ENCODE results near the gene KLK12.

The KLK12 gene

DNA sequence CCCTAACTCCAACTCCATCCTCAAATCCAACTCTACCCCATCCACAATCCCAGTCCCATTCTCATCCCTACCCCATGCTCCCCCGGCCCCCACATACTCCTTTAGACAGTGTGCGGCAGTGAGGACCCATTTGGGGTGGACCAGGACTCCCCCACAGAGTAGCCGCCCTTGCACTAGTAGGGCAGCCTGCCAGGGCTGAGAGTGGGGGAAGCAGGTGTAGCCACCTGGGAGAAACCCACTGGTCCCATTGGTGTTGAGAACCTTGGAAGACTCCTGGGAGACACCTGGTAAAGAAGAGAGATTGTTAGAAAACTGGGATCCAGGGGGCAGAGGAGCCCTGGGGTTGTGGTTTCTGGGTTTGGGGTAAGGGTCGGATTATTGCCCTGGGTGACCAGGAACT lies 25.5 kb upstream of the KLK12 start:
- TF ChIP-seq, protein P1, sequence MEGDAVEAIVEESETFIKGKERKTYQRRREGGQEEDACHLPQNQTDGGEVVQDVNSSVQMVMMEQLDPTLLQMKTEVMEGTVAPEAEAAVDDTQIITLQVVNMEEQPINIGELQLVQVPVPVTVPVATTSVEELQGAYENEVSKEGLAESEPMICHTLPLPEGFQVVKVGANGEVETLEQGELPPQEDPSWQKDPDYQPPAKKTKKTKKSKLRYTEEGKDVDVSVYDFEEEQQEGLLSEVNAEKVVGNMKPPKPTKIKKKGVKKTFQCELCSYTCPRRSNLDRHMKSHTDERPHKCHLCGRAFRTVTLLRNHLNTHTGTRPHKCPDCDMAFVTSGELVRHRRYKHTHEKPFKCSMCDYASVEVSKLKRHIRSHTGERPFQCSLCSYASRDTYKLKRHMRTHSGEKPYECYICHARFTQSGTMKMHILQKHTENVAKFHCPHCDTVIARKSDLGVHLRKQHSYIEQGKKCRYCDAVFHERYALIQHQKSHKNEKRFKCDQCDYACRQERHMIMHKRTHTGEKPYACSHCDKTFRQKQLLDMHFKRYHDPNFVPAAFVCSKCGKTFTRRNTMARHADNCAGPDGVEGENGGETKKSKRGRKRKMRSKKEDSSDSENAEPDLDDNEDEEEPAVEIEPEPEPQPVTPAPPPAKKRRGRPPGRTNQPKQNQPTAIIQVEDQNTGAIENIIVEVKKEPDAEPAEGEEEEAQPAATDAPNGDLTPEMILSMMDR (IDR thresholded peaks at IDR 0.05; ENCODE audit: extremely low read depth, insufficient read depth, missing control alignments): no peak
- DNase-seq (ENCODE audit: low spot score): no peak
- in situ Hi-C loops (cut with MboI; ENCODE audit: low pct_unique_long_range_greater_than_20kb, low sequenced_read_pairs, unreplicated experiment): no loop called here

DNA sequence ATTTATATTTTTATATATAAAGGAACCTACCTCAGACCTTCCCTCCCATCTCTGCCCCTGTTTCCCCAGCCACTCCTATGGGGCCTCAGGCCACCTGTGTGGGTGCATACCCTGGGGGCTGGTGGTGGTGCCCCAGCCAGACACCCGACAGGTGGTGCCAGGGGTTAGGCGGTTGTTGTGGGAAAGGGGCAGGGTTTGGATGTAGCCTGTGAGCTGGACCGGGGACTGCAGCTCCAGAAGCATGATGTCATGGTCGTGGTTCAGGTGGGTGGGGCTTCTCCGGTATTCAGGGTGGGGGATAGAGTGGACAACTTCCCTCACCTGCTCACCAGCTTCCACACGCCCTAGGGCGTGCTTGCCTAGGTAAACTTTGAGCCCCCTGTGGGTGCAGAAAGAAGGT lies 24.9 kb upstream of the KLK12 start:
- no peak for DNase-seq (ENCODE audit: low spot score)
- TF ChIP-seq, protein P1 (IDR thresholded peaks at IDR 0.05; ENCODE audit: extremely low read depth, insufficient read depth, missing control alignments): no peak
- in situ Hi-C loops (cut with MboI; ENCODE audit: low pct_unique_long_range_greater_than_20kb, low sequenced_read_pairs, unreplicated experiment): no loop called here

DNA sequence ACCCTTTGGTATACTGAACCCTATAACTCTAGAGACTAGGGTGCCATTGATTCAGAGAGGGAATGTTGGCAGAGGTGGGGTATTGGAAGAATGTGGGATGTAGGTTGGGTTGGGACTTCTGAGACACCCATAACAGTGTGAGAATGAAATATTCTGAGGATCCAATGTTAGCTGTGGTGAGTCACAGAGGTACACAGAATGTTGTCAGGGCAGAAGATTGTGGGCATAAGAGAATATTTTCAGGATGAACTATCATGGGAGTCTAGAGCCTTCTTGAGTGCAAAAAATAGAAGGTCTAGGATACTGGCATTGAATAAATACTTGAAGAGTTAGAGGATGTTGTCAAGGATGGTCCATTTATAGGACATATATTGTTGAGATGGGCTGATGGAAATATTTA lies 21.1 kb upstream of the KLK12 start:
- in situ Hi-C loops (cut with MboI; ENCODE audit: low pct_unique_long_range_greater_than_20kb, low sequenced_read_pairs, unreplicated experiment): no loop called here
- no peak for DNase-seq (ENCODE audit: low spot score)
- TF ChIP-seq, protein P1 (IDR thresholded peaks at IDR 0.05; ENCODE audit: extremely low read depth, insufficient read depth, missing control alignments): no peak

DNA sequence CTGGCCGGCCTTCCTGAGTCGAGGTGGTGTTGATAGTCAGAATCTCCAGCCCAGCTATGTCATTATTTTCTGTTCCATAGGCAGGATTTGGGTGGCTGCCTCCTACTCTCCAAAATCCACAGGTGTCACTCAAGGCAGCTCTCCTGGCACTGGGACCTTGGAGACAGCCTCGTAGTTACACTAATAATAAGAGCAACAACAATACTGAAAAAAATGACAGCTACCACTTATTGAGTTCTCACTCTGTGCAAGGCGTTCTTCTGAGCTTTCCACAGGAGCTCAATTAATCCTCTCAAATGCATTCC lies 12.2 kb upstream of the KLK12 start:
- DNase-seq (ENCODE audit: low spot score): no peak
- TF ChIP-seq, protein P1 (IDR thresholded peaks at IDR 0.05; ENCODE audit: extremely low read depth, insufficient read depth, missing control alignments): no peak
- in situ Hi-C loops (cut with MboI; ENCODE audit: low pct_unique_long_range_greater_than_20kb, low sequenced_read_pairs, unreplicated experiment): no loop called here

DNA sequence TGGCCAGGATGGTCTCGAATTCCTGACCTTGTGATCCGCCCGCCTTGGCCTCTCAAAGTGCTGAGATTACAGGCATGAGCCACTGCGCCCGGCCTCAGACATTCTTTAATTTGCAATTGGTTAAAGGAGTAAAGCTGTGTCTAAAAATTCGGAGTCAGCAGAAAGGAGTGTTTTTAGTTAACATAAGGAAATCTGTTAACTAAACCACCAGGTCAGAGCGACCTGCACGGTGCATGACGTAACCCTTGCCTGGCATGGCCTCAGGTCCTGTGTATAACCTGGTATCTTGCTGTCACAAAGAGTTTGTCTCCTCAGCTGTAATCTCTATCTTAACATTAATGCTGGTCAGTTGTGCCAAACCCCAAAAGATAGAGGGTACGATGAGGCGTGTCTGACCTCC lies 9.5 kb upstream of the KLK12 start:
- TF ChIP-seq, protein P1 (IDR thresholded peaks at IDR 0.05; ENCODE audit: extremely low read depth, insufficient read depth, missing control alignments): no peak
- in situ Hi-C loops (cut with MboI; ENCODE audit: low pct_unique_long_range_greater_than_20kb, low sequenced_read_pairs, unreplicated experiment): no loop called here

DNA sequence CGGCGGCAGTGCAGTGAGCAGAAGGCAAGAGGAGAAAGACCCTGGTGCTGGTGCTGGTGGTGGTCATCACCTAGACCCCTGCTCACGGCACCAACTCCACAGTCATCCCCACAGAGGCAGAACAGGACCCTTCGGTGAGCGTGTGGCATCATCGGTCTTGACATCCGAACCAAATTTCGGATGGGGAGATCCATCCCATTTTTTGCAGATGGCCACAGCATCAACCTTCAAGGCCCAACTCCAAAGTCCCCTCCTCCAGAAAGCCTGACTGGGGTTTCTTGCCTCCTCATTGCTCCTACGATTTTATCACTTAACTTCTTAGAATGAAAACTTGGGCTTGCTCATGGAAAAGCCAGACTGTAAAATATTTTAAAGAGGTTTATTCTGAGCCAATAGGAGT lies 8.7 kb upstream of the KLK12 start:
- in situ Hi-C loops (cut with MboI; ENCODE audit: low pct_unique_long_range_greater_than_20kb, low sequenced_read_pairs, unreplicated experiment): no loop called here
- TF ChIP-seq, protein P1 (IDR thresholded peaks at IDR 0.05; ENCODE audit: extremely low read depth, insufficient read depth, missing control alignments): no peak
- DNase-seq (ENCODE audit: low spot score): no peak

More for the DNA sequence above, 9.5 kb upstream of the KLK12 start:
- DNase-seq (ENCODE audit: low spot score): no peak

DNA sequence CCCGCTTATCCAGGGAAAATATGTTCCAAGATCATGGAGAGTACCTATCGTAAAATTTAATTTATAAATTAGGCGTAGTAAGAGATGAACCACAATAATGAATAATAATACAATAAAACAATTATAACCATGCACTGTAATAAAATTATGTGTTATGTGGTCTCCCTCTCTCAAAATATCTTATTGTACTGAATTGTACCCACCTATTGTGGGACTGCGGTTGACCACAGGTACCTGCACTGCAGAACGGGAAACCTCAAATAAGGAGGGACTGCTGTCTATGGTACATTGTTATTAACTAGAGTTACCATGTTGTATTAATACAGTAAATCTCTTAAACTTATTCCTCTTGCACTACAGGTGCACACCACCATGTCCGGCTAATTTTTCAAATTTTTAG lies 5.3 kb upstream of the KLK12 start:
- in situ Hi-C loops (cut with MboI; ENCODE audit: low pct_unique_long_range_greater_than_20kb, low sequenced_read_pairs, unreplicated experiment): no loop called here
- TF ChIP-seq, protein P1 (IDR thresholded peaks at IDR 0.05; ENCODE audit: extremely low read depth, insufficient read depth, missing control alignments): no peak
- no peak for DNase-seq (ENCODE audit: low spot score)
